GM10248 (cell line): Measurements from ENCODE around the gene TXLNG.

Source experiments
- CTCF ChIA-PET: fragments of 300-600 bp; sonication (Branson Sonifier 250); formaldehyde crosslinking; extraction: SDS; loops from one replicate; lab custom pipeline; 2021; ENCODE audit warnings: antibody characterized with exemption; lab: Yijun Ruan, JAX
- POLR2A ChIA-PET: fragments of 350-650 bp; sonication (Branson Sonifier 250); formaldehyde crosslinking; extraction: SDS; loops from one replicate; lab custom pipeline; 2020; ENCODE audit warnings: antibody characterized with exemption; lab: Yijun Ruan, JAX
- DNase-seq: peaks from one replicate; pipeline ENCODE4 v3.0.0; 2012; ENCODE audit errors: extremely low spot score
- CTCF ChIP-seq: IDR thresholded peaks from 2 replicates; pipeline ENCODE4 v1.5.1; 2012; ENCODE audit warnings: mild to moderate bottlenecking, low read depth; ENCODE audit errors: extremely low read depth, missing control alignments, control extremely low read depth

Gene TXLNG

GRCh38 chrX:16797358-16797757 is 11.1 kb downstream of the TXLNG start:
- TF ChIP-seq CTCF = no peak
- ChIA-PET POLR2A (no interaction called here), CTCF (interaction anchor here (1.7 kb wide), 1 partner anchor 9 kb away, joined by 4 read pairs; no protein-coding TSS in a partner anchor)
- no peak for DNase-seq

- no peak for TF ChIP-seq CTCF
- POLR2A ChIA-PET = interaction anchor here (0.5 to 0.7 kb wide), 2 partner anchors 8 to 10 kb away, joined by 3 to 4 read pairs; no protein-coding TSS in a partner anchor
- CTCF ChIA-PET = interaction anchor here (1.7 kb wide), 1 partner anchor 9 kb away, joined by 4 read pairs; no protein-coding TSS in a partner anchor
- no peak for DNase-seq
These were observed 11.6 kb downstream of the TXLNG start for GRCh38 chrX:16797841-16798240.

- TF ChIP-seq CTCF = no peak
- POLR2A ChIA-PET = no interaction called here
- no peak for DNase-seq
- CTCF ChIA-PET = no interaction called here
These were observed 18.7 kb downstream of the TXLNG start for GRCh38 chrX:16804923-16805464.

- TF ChIP-seq CTCF = no peak
- DNase-seq = no peak
- POLR2A ChIA-PET = interaction anchor here (0.6 kb wide), 1 partner anchor 10 kb away, joined by 3 read pairs; no protein-coding TSS in a partner anchor
- CTCF ChIA-PET = interaction anchor here (0.6 to 2.2 kb wide), 7 partner anchors 10 to 66 kb away, joined by 3 to 6 read pairs (median 4); no protein-coding TSS in a partner anchor
These were observed 21.3 kb downstream of the TXLNG start for GRCh38 chrX:16807548-16807947.

GRCh38 chrX:16807976-16808542 is 21.8 kb downstream of the TXLNG start:
- no peak for DNase-seq
- TF ChIP-seq CTCF = no peak
- CTCF ChIA-PET = interaction anchor here (1.0 to 2.2 kb wide), 5 partner anchors 17 to 66 kb away, joined by 3 to 6 read pairs (median 5); no protein-coding TSS in a partner anchor
- POLR2A ChIA-PET = interaction anchor here (0.6 kb wide), 1 partner anchor 10 kb away, joined by 3 read pairs; no protein-coding TSS in a partner anchor

- ChIA-PET CTCF (interaction anchor here (0.7 kb wide), 1 partner anchor 11 kb away, joined by 3 read pairs; no protein-coding TSS in a partner anchor), POLR2A (no interaction called here)
- TF ChIP-seq CTCF = no peak
- no peak for DNase-seq
These were observed 28.3 kb downstream of the TXLNG start for GRCh38 chrX:16814597-16814996.
